DLD1 (cell line): ENCODE measurements around the gene SLC13A3.
"Not testable (repeated sequence)": the region's sequence is repeated elsewhere in the genome, so short reads cannot be mapped to it uniquely, and the experiment has no call there.

Source experiments
- in situ Hi-C: cut with HindIII; loops from 2 replicates; pipeline ENCODE4 v1.10.0; 2017; ENCODE audit warnings: low sequenced_read_pairs

Gene SLC13A3

GRCh38 chr20:46681032-46681854, 30.0 kb upstream of the SLC13A3 start:
- in situ Hi-C loops = no loop called here

- in situ Hi-C loops = no loop called here
These were observed 29.4 kb upstream of the SLC13A3 start for GRCh38 chr20:46680684-46681031.

GRCh38 chr20:46678516-46678915, 27.3 kb upstream of the SLC13A3 start:
- in situ Hi-C loops = no loop called here

GRCh38 chr20:46677608-46678007, 26.3 kb upstream of the SLC13A3 start:
- in situ Hi-C loops = no loop called here

- in situ Hi-C loops = not testable (repeated sequence)
These were observed 25.5 kb upstream of the SLC13A3 start for GRCh38 chr20:46676649-46677316.

GRCh38 chr20:46674253-46675083, 23.2 kb upstream of the SLC13A3 start:
- in situ Hi-C loops = no loop called here

GRCh38 chr20:46673394-46674252, 22.4 kb upstream of the SLC13A3 start:
- in situ Hi-C loops = no loop called here

- in situ Hi-C loops = no loop called here
These were observed 21.4 kb upstream of the SLC13A3 start for GRCh38 chr20:46672543-46673148.

- in situ Hi-C loops = no loop called here
These were observed 20.7 kb upstream of the SLC13A3 start for GRCh38 chr20:46671866-46672542.

GRCh38 chr20:46670585-46671584, 19.6 kb upstream of the SLC13A3 start:
- in situ Hi-C loops = no loop called here

- in situ Hi-C loops = no loop called here
These were observed 18.9 kb upstream of the SLC13A3 start for GRCh38 chr20:46670228-46670584.

GRCh38 chr20:46666818-46667515, 15.7 kb upstream of the SLC13A3 start:
- in situ Hi-C loops = no loop called here

- in situ Hi-C loops = no loop called here
These were observed 15.0 kb upstream of the SLC13A3 start for GRCh38 chr20:46666306-46666705.

GRCh38 chr20:46665602-46666001, 14.3 kb upstream of the SLC13A3 start:
- in situ Hi-C loops = no loop called here

GRCh38 chr20:46663531-46663930, 12.3 kb upstream of the SLC13A3 start:
- in situ Hi-C loops = no loop called here

GRCh38 chr20:46661659-46662058, 10.4 kb upstream of the SLC13A3 start:
- in situ Hi-C loops = no loop called here

- in situ Hi-C loops = no loop called here
These were observed 9.2 kb upstream of the SLC13A3 start for GRCh38 chr20:46660487-46660886.

GRCh38 chr20:46657618-46658017, 6.4 kb upstream of the SLC13A3 start:
- in situ Hi-C loops = no loop called here
